Measurements from ENCODE around the gene CCND3.

Gene CCND3
- 218 reads per million, percentile 93 among the genes with 10 or more reads in this experiment for total RNA-seq

- DNase-seq, result peak; percentile 76
Measured at GRCh38 chr6:41941280-41942066, at the start of gene CCND3. Gene CCND3 (minus strand): TSS chr6:41941808. CDS start chr6:41941649, 159 bp downstream.

GRCh38 chr6:41986339-41986738 is 44.7 kb upstream of the CCND3 start:
- no peak for DNase-seq

GRCh38 chr6:41984623-41985022 is 43.0 kb upstream of the CCND3 start:
- no peak for DNase-seq

GRCh38 chr6:41976794-41977484 is 35.3 kb upstream of the CCND3 start:
- DNase-seq, result no peak

GRCh38 chr6:41975276-41975675 is 33.7 kb upstream of the CCND3 start:
- DNase-seq, result no peak

GRCh38 chr6:41974281-41974825 is 32.7 kb upstream of the CCND3 start:
- no peak for DNase-seq

GRCh38 chr6:41972826-41973225 is 31.2 kb upstream of the CCND3 start:
- no peak for DNase-seq

- DNase-seq, result no peak
Measured at GRCh38 chr6:41970436-41970846, 28.8 kb upstream of the CCND3 start.

- no peak for DNase-seq
Measured at GRCh38 chr6:41967312-41968287, 26.0 kb upstream of the CCND3 start.

GRCh38 chr6:41966961-41967311 is 25.3 kb upstream of the CCND3 start:
- DNase-seq, result no peak

GRCh38 chr6:41966214-41966920 is 24.8 kb upstream of the CCND3 start:
- no peak for DNase-seq

GRCh38 chr6:41965429-41966213 is 24.0 kb upstream of the CCND3 start:
- DNase-seq, result no peak

- DNase-seq, result no peak
Measured at GRCh38 chr6:41964201-41964887, 22.7 kb upstream of the CCND3 start.

GRCh38 chr6:41963371-41963770 is 21.8 kb upstream of the CCND3 start:
- DNase-seq, result no peak

GRCh38 chr6:41960028-41960427 is 18.4 kb upstream of the CCND3 start:
- no peak for DNase-seq

GRCh38 chr6:41958022-41958856 is 16.6 kb upstream of the CCND3 start:
- no peak for DNase-seq

- no peak for DNase-seq
Measured at GRCh38 chr6:41957117-41957516, 15.5 kb upstream of the CCND3 start.

- no peak for DNase-seq
Measured at GRCh38 chr6:41955412-41955811, 13.8 kb upstream of the CCND3 start.

GRCh38 chr6:41954668-41955067 is 13.1 kb upstream of the CCND3 start:
- DNase-seq, result no peak

All from effector CD4-positive, alpha-beta T cell (primary cell).